Loucy (cell line): ENCODE measurements around the gene TMEM82.

Experiments
- H2AFZ ChIP-seq: fragments of 200-600 bp; sonication (generic); 2 replicates; pipeline ENCODE4 v1.6.0; 2016; ENCODE audit warnings: antibody characterized with exemption, mild to moderate bottlenecking, low read length, moderate library complexity
- H3F3A ChIP-seq: fragments of 200-600 bp; 2 replicates; pipeline ENCODE4 v1.6.0; 2016; ENCODE audit warnings: antibody characterized with exemption, low read depth, mild to moderate bottlenecking
- H3K27me3 ChIP-seq: fragments of 200-600 bp; sonication (generic); 2 replicates; pipeline ENCODE4 v1.6.1; 2014; ENCODE audit warnings: low read length, mild to moderate bottlenecking; ENCODE audit not compliant: insufficient read depth, poor library complexity, severe bottlenecking
- H3K36me3 ChIP-seq: fragments of 200-600 bp; sonication (generic); 2 replicates; pipeline ENCODE4 v1.6.1; 2016; ENCODE audit warnings: low read length; ENCODE audit not compliant: insufficient read depth
- H3K4me1 ChIP-seq: fragments of 200-600 bp; sonication (generic); 2 replicates; pipeline ENCODE4 v1.5.1; 2014; ENCODE audit warnings: low read length, mild to moderate bottlenecking; ENCODE audit not compliant: insufficient read depth, poor library complexity, severe bottlenecking
- H3K4me2 ChIP-seq: fragments of 200-600 bp; sonication (generic); 2 replicates; pipeline ENCODE4 v1.6.0; 2014; ENCODE audit warnings: antibody characterized with exemption, low read length, low read depth, mild to moderate bottlenecking; ENCODE audit not compliant: poor library complexity, severe bottlenecking
- H3K4me3 ChIP-seq: fragments of 200-600 bp; sonication (generic); 2 replicates; pipeline ENCODE4 v1.5.1; 2014; ENCODE audit warnings: low read length, mild to moderate bottlenecking, mixed read lengths; ENCODE audit not compliant: poor library complexity, severe bottlenecking
- H3K79me2 ChIP-seq: fragments of 200-600 bp; sonication (generic); 2 replicates; pipeline ENCODE4 v1.6.1; 2014; ENCODE audit warnings: low read length; ENCODE audit not compliant: insufficient read depth
- H3K9ac ChIP-seq: fragments of 200-600 bp; sonication (generic); 2 replicates; pipeline ENCODE4 v1.6.0; 2014; ENCODE audit warnings: mild to moderate bottlenecking, low read depth, low read length, moderate library complexity; ENCODE audit not compliant: poor library complexity, severe bottlenecking
- H3K9me2 ChIP-seq: fragments of 200-600 bp; sonication (generic); replicated peaks from 2 replicates; pipeline ENCODE4 v1.6.1; 2016; ENCODE audit warnings: low read depth, low read length, mixed read lengths
- H3K9me3 ChIP-seq: fragments of 200-600 bp; sonication (generic); 2 replicates; pipeline ENCODE4 v1.6.1; 2014; ENCODE audit warnings: mild to moderate bottlenecking, antibody characterized with exemption, low read length, low read depth; ENCODE audit not compliant: insufficient read depth
- H4K20me1 ChIP-seq: fragments of 200-600 bp; sonication (generic); 2 replicates; pipeline ENCODE4 v1.6.0; 2014; ENCODE audit warnings: antibody characterized with exemption, low read length, mild to moderate bottlenecking; ENCODE audit not compliant: insufficient read depth, poor library complexity, severe bottlenecking
- CTCF ChIP-seq: fragments of 200-600 bp; sonication (generic); conservative IDR thresholded peaks from 2 replicates; pipeline ENCODE4 v1.5.1; 2014; ENCODE audit warnings: mild to moderate bottlenecking, antibody characterized with exemption, low read length
- EZH2phosphoT487 ChIP-seq: fragments of 200-600 bp; IDR thresholded peaks from 2 replicates; pipeline ENCODE4 v1.6.1; 2018; ENCODE audit warnings: antibody characterized with exemption, mild to moderate bottlenecking, moderate library complexity, borderline replicate concordance

The TMEM82 gene

GRCh38 chr1:15785683-15786082 is 43.4 kb downstream of the TMEM82 start:
- Histone ChIP-seq H3K9ac (no peak overlapping the region), H3K4me2 (no peak overlapping the region), H3F3A (no peaks in the 10 kb centered on the region), H3K9me3 (no peaks in the 10 kb centered on the region), H3K36me3 (no peaks in the 10 kb centered on the region), H2AFZ (no peak overlapping the region), H3K4me1 (no peaks in the 10 kb centered on the region), H3K27me3 (no peaks in the 10 kb centered on the region), H3K79me2 (no peaks in the 10 kb centered on the region), H4K20me1 (no peaks in the 10 kb centered on the region), H3K4me3 (no peak overlapping the region), H3K9me2 (no peaks in the 10 kb centered on the region)
- TF ChIP-seq CTCF, result no peak
- TF ChIP-seq EZH2phosphoT487, result no peak

- Histone ChIP-seq H3K36me3 (no peaks in the 10 kb centered on the region), H3F3A (no peaks in the 10 kb centered on the region), H3K4me2 (no peak overlapping the region), H4K20me1 (no peaks in the 10 kb centered on the region), H3K4me1 (no peaks in the 10 kb centered on the region), H3K79me2 (no peaks in the 10 kb centered on the region), H3K9ac (no peak overlapping the region), H3K9me3 (no peaks in the 10 kb centered on the region), H3K9me2 (no peaks in the 10 kb centered on the region), H3K27me3 (no peaks in the 10 kb centered on the region), H3K4me3 (no peak overlapping the region), H2AFZ (no peak overlapping the region)
- TF ChIP-seq CTCF (no peak), EZH2phosphoT487 (no peak)
These were observed 44.3 kb downstream of the TMEM82 start for GRCh38 chr1:15786581-15786980.

- no peak overlapping the region for H3K9ac ChIP-seq
- H2AFZ ChIP-seq, result no peak overlapping the region
- no peaks in the 10 kb centered on the region for H3K4me1 ChIP-seq
- no peaks in the 10 kb centered on the region for H3K36me3 ChIP-seq
- no peak overlapping the region for H3K4me3 ChIP-seq
- H4K20me1 ChIP-seq, result no peaks in the 10 kb centered on the region
- TF ChIP-seq EZH2phosphoT487, result no peak
- no peak for TF ChIP-seq CTCF
- no peaks in the 10 kb centered on the region for H3F3A ChIP-seq
- no peaks in the 10 kb centered on the region for H3K27me3 ChIP-seq
- no peak overlapping the region for H3K4me2 ChIP-seq
- no peaks in the 10 kb centered on the region for H3K9me3 ChIP-seq
- no peaks in the 10 kb centered on the region for H3K79me2 ChIP-seq
- H3K9me2 ChIP-seq, result no peaks in the 10 kb centered on the region
These were observed 46.5 kb downstream of the TMEM82 start for GRCh38 chr1:15788624-15789301.
